Measurements from ENCODE around the gene CRYZL1. TPM values are rescaled to one million over a fixed set of nuclear protein-coding genes. Genes with fewer than 3 reads are reported as not detected.
A peak's percentile ranks its signal among the peaks of the same experiment; 100 is the strongest.

CRYZL1 gene
- total RNA-seq, result 10 to 100 TPM; 37.4 to 49.8 TPM
- polyA plus RNA-seq (ENCODE audit: insufficient read length in 2 of 2), result 10 to 100 TPM; 52.1 to 63.3 TPM
- long read RNA-seq, donor 1, transcript CRYZL1-203 (13 exons, 1,482 nt), result major isoform, 18 of 34 reads
- long read RNA-seq, donor 1, transcript CRYZL1-219 (2 exons, 1,018 nt), result minor isoform, 7 of 34 reads
- long read RNA-seq, donor 1, partial matches to known transcripts, result 5 of 34 reads
- long read RNA-seq, donor 1, other reads (novel, unspliced or antisense), result 0 of 34 reads
- long read RNA-seq, donor 2, partial matches to known transcripts, result 0 of 7 reads
- long read RNA-seq, donor 2, other reads (novel, unspliced or antisense), result 0 of 7 reads
- long read RNA-seq, donor 3, partial matches to known transcripts, result 0 of 7 reads
- long read RNA-seq, donor 3, other reads (novel, unspliced or antisense), result 0 of 7 reads
- long read RNA-seq, donor 4, transcript CRYZL1-203 (13 exons, 1,482 nt), result minor isoform, 7 of 24 reads
- long read RNA-seq, donor 4, transcript CRYZL1-219 (2 exons, 1,018 nt), result major isoform, 11 of 24 reads
- long read RNA-seq, donor 4, partial matches to known transcripts, result 0 of 24 reads
- long read RNA-seq, donor 4, other reads (novel, unspliced or antisense), result 0 of 24 reads

- Histone ChIP-seq H3K27ac (ENCODE audit: low read depth, low read length) (peak within 1 kb of the TSS; percentile 99), H3K27me3 (ENCODE audit: control insufficient read depth, insufficient read depth, low read length) (no peaks in the 10 kb centered on the region), H3K4me1 (ENCODE audit: control insufficient read depth, insufficient read depth, low read length) (peaks cover 7% of the 10 kb centered on the region), H3K36me3 (ENCODE audit: control insufficient read depth, insufficient read depth, low read length) (peaks cover 7% of the 10 kb centered on the region), H3K9me3 (ENCODE audit: control insufficient read depth, insufficient read depth, low read length) (no peaks in the 10 kb centered on the region), H3K4me3 (ENCODE audit: low read depth, low read length) (peak within 1 kb of the TSS; percentile 95)
- WGBS (ENCODE audit: insufficient coverage), result 0% methylated on average over 38 of the region's 38 CpGs
- peak; percentile 98 to 100 (median 100) for DNase-seq (ENCODE audit: low read depth in 4 of 6, low spot score in 6 of 6)
Measured at GRCh38 chr21:33641352-33642026, at the start of gene CRYZL1. CRYZL1 (minus strand) TSS chr21:33641741; CDS start chr21:33631551, 10,190 bp downstream.

GRCh38 chr21:33690874-33691273 is 49.3 kb upstream of the CRYZL1 start:
- Histone ChIP-seq H3K27ac (ENCODE audit: low read depth, low read length) (no peak overlapping the region), H3K9me3 (ENCODE audit: control insufficient read depth, insufficient read depth, low read length) (no peaks in the 10 kb centered on the region), H3K4me1 (ENCODE audit: control insufficient read depth, insufficient read depth, low read length) (peaks cover 4% of the 10 kb centered on the region), H3K36me3 (ENCODE audit: control insufficient read depth, insufficient read depth, low read length) (no peaks in the 10 kb centered on the region), H3K4me3 (ENCODE audit: low read depth, low read length) (no peak overlapping the region), H3K27me3 (ENCODE audit: control insufficient read depth, insufficient read depth, low read length) (no peaks in the 10 kb centered on the region)
- WGBS (ENCODE audit: insufficient coverage), result 86% methylated on average over 2 of the region's 5 CpGs
- DNase-seq (ENCODE audit: low read depth in 4 of 6, low spot score in 6 of 6), result no peak

DNA sequence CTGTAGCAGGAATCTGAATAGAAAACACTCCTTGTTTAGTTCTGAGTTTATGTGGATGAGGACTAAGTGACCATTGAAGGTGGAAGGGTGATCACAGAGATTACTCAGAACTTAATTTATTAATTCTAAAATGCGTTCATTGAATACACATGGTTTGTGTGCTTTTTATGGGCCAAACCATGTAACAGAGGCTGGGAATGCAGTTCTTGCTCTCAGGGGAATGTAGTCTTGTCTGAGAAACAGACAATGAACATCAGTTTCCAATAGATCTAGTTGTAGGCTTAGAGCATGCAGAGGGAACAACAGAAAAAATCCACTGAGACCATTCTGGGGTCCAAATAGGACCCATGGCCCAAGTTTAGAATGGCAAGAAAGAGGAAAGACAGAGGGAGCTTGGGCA is 46.8 kb upstream of the CRYZL1 start:
- Histone ChIP-seq H3K27ac (ENCODE audit: low read depth, low read length) (peak overlapping the region; percentile 12), H3K4me3 (ENCODE audit: low read depth, low read length) (no peak overlapping the region), H3K36me3 (ENCODE audit: control insufficient read depth, insufficient read depth, low read length) (no peaks in the 10 kb centered on the region), H3K9me3 (ENCODE audit: control insufficient read depth, insufficient read depth, low read length) (no peaks in the 10 kb centered on the region), H3K4me1 (ENCODE audit: control insufficient read depth, insufficient read depth, low read length) (peaks cover 4% of the 10 kb centered on the region), H3K27me3 (ENCODE audit: control insufficient read depth, insufficient read depth, low read length) (no peaks in the 10 kb centered on the region)
- peak in 1 of 6 donors; percentile 31 for DNase-seq (ENCODE audit: low read depth in 4 of 6, low spot score in 6 of 6)
- no CpG with 5 or more reads among the region's 1 CpG for WGBS (ENCODE audit: insufficient coverage)

- H3K36me3 ChIP-seq (ENCODE audit: control insufficient read depth, insufficient read depth, low read length), result no peaks in the 10 kb centered on the region
- H3K9me3 ChIP-seq (ENCODE audit: control insufficient read depth, insufficient read depth, low read length), result no peaks in the 10 kb centered on the region
- peaks cover 4% of the 10 kb centered on the region for H3K4me1 ChIP-seq (ENCODE audit: control insufficient read depth, insufficient read depth, low read length)
- no peak overlapping the region for H3K4me3 ChIP-seq (ENCODE audit: low read depth, low read length)
- WGBS (ENCODE audit: insufficient coverage), result 60% methylated on average over 1 of the region's 3 CpGs
- H3K27me3 ChIP-seq (ENCODE audit: control insufficient read depth, insufficient read depth, low read length), result no peaks in the 10 kb centered on the region
- DNase-seq (ENCODE audit: low read depth in 4 of 6, low spot score in 6 of 6), result no peak
- peak overlapping the region; percentile 37 for H3K27ac ChIP-seq (ENCODE audit: low read depth, low read length)
Measured at GRCh38 chr21:33687634-33688033, 46.1 kb upstream of the CRYZL1 start.

- Histone ChIP-seq H3K4me3 (ENCODE audit: low read depth, low read length) (no peak overlapping the region), H3K36me3 (ENCODE audit: control insufficient read depth, insufficient read depth, low read length) (no peaks in the 10 kb centered on the region), H3K9me3 (ENCODE audit: control insufficient read depth, insufficient read depth, low read length) (no peaks in the 10 kb centered on the region), H3K4me1 (ENCODE audit: control insufficient read depth, insufficient read depth, low read length) (peaks cover 4% of the 10 kb centered on the region), H3K27ac (ENCODE audit: low read depth, low read length) (no peak overlapping the region), H3K27me3 (ENCODE audit: control insufficient read depth, insufficient read depth, low read length) (no peaks in the 10 kb centered on the region)
- WGBS (ENCODE audit: insufficient coverage), result 67% methylated on average over 1 of the region's 3 CpGs
- DNase-seq (ENCODE audit: low read depth in 4 of 6, low spot score in 6 of 6), result no peak
Measured at GRCh38 chr21:33686386-33686785, 44.8 kb upstream of the CRYZL1 start.

DNA sequence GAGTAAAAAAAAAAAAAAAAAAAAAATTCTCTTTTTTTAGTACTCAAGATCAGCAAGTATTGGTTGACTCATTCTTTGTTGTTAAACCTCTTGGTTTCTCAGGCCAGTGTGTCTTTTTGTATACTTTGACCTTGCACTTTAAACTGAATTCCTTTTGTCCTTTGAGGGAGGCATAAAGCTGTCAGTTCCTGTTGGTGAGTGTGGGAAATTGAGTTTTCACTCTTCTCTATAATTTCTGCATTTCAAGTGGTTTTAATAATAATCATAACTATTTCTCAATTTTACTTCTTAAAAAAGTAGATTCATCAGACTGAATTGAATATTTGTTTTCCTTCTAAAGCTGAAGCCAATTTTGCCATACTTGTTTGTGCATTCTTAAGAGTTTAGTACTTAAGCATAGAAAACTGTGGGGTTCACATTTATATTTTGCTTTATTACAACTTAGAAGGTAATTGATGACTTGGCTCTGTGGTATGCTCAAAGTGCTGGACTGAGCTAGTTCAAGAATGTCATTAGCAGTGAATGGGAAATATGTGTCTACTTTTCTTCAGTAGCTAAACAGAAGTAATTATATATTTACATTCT is 44.2 kb upstream of the CRYZL1 start:
- Histone ChIP-seq H3K9me3 (ENCODE audit: control insufficient read depth, insufficient read depth, low read length) (no peaks in the 10 kb centered on the region), H3K27me3 (ENCODE audit: control insufficient read depth, insufficient read depth, low read length) (no peaks in the 10 kb centered on the region), H3K27ac (ENCODE audit: low read depth, low read length) (no peak overlapping the region), H3K4me3 (ENCODE audit: low read depth, low read length) (no peak overlapping the region), H3K4me1 (ENCODE audit: control insufficient read depth, insufficient read depth, low read length) (peaks cover 4% of the 10 kb centered on the region), H3K36me3 (ENCODE audit: control insufficient read depth, insufficient read depth, low read length) (no peaks in the 10 kb centered on the region)
- DNase-seq (ENCODE audit: low read depth in 4 of 6, low spot score in 6 of 6), result no peak

DNA sequence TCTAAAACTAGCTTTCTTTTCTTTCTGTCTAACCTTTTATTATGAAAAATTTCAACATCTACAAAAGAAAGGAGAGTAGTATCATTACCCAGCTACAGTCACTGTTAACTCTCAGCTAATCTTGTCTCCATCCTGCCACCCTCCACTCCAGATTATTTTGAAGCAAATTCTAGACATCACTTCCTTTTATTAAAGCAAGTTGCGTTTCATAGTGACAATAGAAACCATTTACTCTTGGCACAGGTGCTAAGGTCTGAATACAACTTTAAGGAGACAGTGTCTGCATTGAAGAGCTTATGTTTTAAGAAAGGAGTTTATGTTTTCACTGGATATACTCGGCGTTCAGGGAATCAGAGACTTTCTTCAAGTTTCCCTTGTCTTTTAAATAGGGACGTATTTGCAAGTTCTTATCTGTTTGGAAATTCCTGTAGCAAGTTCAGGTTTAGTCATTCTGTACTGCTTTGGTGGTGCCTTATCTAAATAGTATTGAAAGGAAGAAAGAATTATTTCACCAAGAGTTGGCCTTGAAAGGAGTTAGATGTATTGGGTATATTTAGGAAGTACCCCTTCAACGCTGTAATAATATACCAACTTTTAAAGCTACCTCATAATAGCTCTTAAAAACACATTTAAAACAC is 43.5 kb upstream of the CRYZL1 start:
- H3K27ac ChIP-seq (ENCODE audit: low read depth, low read length), result peak overlapping the region; percentile 22
- no CpG with 5 or more reads among the region's 5 CpGs for WGBS (ENCODE audit: insufficient coverage)
- H3K36me3 ChIP-seq (ENCODE audit: control insufficient read depth, insufficient read depth, low read length), result no peaks in the 10 kb centered on the region
- no peaks in the 10 kb centered on the region for H3K27me3 ChIP-seq (ENCODE audit: control insufficient read depth, insufficient read depth, low read length)
- H3K4me3 ChIP-seq (ENCODE audit: low read depth, low read length), result no peak overlapping the region
- no peaks in the 10 kb centered on the region for H3K9me3 ChIP-seq (ENCODE audit: control insufficient read depth, insufficient read depth, low read length)
- peaks cover 4% of the 10 kb centered on the region for H3K4me1 ChIP-seq (ENCODE audit: control insufficient read depth, insufficient read depth, low read length)
- no peak for DNase-seq (ENCODE audit: low read depth in 4 of 6, low spot score in 6 of 6)

DNA sequence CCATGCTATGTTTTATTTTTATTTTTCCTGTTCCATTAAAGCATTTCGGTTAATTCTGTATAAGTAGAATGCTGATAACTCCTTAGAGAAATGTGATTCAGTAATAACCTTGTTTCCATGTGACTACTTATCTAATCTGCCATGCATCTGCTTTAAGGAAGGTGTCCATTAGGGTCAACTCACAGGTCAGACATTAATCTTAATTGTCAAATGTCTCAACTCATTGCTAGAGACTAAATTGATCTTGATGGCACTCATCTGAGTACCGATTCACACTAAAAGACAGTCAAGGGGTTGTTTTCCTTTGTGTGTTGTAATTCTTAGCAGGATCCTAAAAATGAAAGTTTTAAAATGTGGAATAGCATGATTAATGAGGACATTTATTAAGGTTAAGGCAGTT is 42.5 kb upstream of the CRYZL1 start:
- DNase-seq (ENCODE audit: low read depth in 4 of 6, low spot score in 6 of 6), result no peak
- Histone ChIP-seq H3K27me3 (ENCODE audit: control insufficient read depth, insufficient read depth, low read length) (no peaks in the 10 kb centered on the region), H3K9me3 (ENCODE audit: control insufficient read depth, insufficient read depth, low read length) (no peaks in the 10 kb centered on the region), H3K4me1 (ENCODE audit: control insufficient read depth, insufficient read depth, low read length) (peaks cover 4% of the 10 kb centered on the region), H3K27ac (ENCODE audit: low read depth, low read length) (no peak overlapping the region), H3K36me3 (ENCODE audit: control insufficient read depth, insufficient read depth, low read length) (no peaks in the 10 kb centered on the region), H3K4me3 (ENCODE audit: low read depth, low read length) (no peak overlapping the region)
- WGBS (ENCODE audit: insufficient coverage), result no CpG with 5 or more reads among the region's 2 CpGs

- no peak overlapping the region for H3K27ac ChIP-seq (ENCODE audit: low read depth, low read length)
- H3K36me3 ChIP-seq (ENCODE audit: control insufficient read depth, insufficient read depth, low read length), result no peaks in the 10 kb centered on the region
- no peaks in the 10 kb centered on the region for H3K4me1 ChIP-seq (ENCODE audit: control insufficient read depth, insufficient read depth, low read length)
- no peaks in the 10 kb centered on the region for H3K9me3 ChIP-seq (ENCODE audit: control insufficient read depth, insufficient read depth, low read length)
- DNase-seq (ENCODE audit: low read depth in 4 of 6, low spot score in 6 of 6), result no peak
- WGBS (ENCODE audit: insufficient coverage), result 71% methylated on average over 1 of the region's 4 CpGs
- no peak overlapping the region for H3K4me3 ChIP-seq (ENCODE audit: low read depth, low read length)
- H3K27me3 ChIP-seq (ENCODE audit: control insufficient read depth, insufficient read depth, low read length), result no peaks in the 10 kb centered on the region
Measured at GRCh38 chr21:33682992-33683627, 41.6 kb upstream of the CRYZL1 start.
